IMR-90 (cell line): Measurements from ENCODE around the gene ROBO2. TPM values are rescaled to one million over a fixed set of nuclear protein-coding genes. Genes with fewer than 3 reads are reported as not detected.

Experiments used
- ATAC-seq: fragments of 200-7000 bp; cut with Tn5 transposase; 2 replicates; pipeline ENCODE4 v1.9.1; 2020; ENCODE audit warnings: low read depth, mild to moderate bottlenecking, moderate library complexity
- BruUV-seq: library from RNA; stranded (reverse); fragments of 400-500 nt; replicated peaks from 2 replicates; lab custom pipeline; 2021; lab: Mats Ljungman, UMichigan
- CTCF ChIA-PET: fragments of 300-600 bp; formaldehyde crosslinking; extraction: SDS; loops from one replicate; lab custom pipeline; 2021; ENCODE audit warnings: antibody characterized with exemption; lab: Yijun Ruan, JAX
- POLR2A ChIA-PET: fragments of 300-600 bp; sonication (Branson Sonifier 250); formaldehyde crosslinking; loops from one replicate; lab custom pipeline; 2022; ENCODE audit warnings: antibody characterized with exemption; ENCODE audit not compliant: unreplicated experiment; lab: Charles Lee
- DNase-seq: peaks from one replicate; pipeline ENCODE4 v3.0.0; 2013
- H2AFZ ChIP-seq: replicated peaks from 2 replicates; pipeline ENCODE3; 2013; ENCODE audit warnings: low read length, mild to moderate bottlenecking; ENCODE audit not compliant: poor library complexity
- H2AK5ac ChIP-seq: 2 replicates; pipeline ENCODE4 v1.6.1; 2013; ENCODE audit warnings: low read depth, low read length, inconsistent platforms
- H2AK9ac ChIP-seq: replicated peaks from 2 replicates; pipeline ENCODE3; 2013; ENCODE audit warnings: mild to moderate bottlenecking, low read depth, low read length, moderate library complexity; ENCODE audit not compliant: poor library complexity
- H2BK120ac ChIP-seq: 2 replicates; pipeline ENCODE4 v1.6.1; 2013; ENCODE audit warnings: low read depth, low read length, inconsistent platforms
- H2BK15ac ChIP-seq: 3 replicates; pipeline ENCODE4 v1.6.1; 2013; ENCODE audit warnings: low read depth, low read length, inconsistent platforms
- H2BK20ac ChIP-seq: 2 replicates; pipeline ENCODE4 v1.6.1; 2013; ENCODE audit warnings: low read depth, mild to moderate bottlenecking, inconsistent platforms, low read length, moderate library complexity
- H2BK5ac ChIP-seq: 2 replicates; pipeline ENCODE4 v1.6.1; 2013; ENCODE audit warnings: mild to moderate bottlenecking, low read depth, low read length, inconsistent platforms; ENCODE audit not compliant: poor library complexity, severe bottlenecking
- H3K14ac ChIP-seq: replicated peaks from 2 replicates; pipeline ENCODE4 v1.6.1; 2013; ENCODE audit warnings: low read depth, low read length, inconsistent platforms
- H3K18ac ChIP-seq: 2 replicates; pipeline ENCODE4 v1.6.1; 2013; ENCODE audit warnings: low read depth, low read length, control low read depth
- H3K23ac ChIP-seq: 2 replicates; pipeline ENCODE4 v1.6.1; 2013; ENCODE audit warnings: low read depth, low read length, inconsistent platforms
- H3K27ac ChIP-seq: 2 replicates; pipeline ENCODE4 v1.5.1; 2013; ENCODE audit warnings: mild to moderate bottlenecking, control low read depth, low read length; ENCODE audit not compliant: insufficient read depth
- H3K27me3 ChIP-seq: 2 replicates; pipeline ENCODE4 v1.6.1; 2013; ENCODE audit warnings: low read length; ENCODE audit not compliant: control insufficient read depth, insufficient read depth
- H3K36me3 ChIP-seq: 2 replicates; pipeline ENCODE4 v1.6.1; 2013; ENCODE audit warnings: low read length, mixed read lengths; ENCODE audit not compliant: control insufficient read depth, insufficient read depth
- H3K4ac ChIP-seq: 2 replicates; pipeline ENCODE4 v1.6.1; 2013; ENCODE audit warnings: low read depth, low read length, inconsistent platforms
- H3K4me1 ChIP-seq: 2 replicates; pipeline ENCODE4 v1.6.1; 2013; ENCODE audit warnings: low read length, mixed read lengths; ENCODE audit not compliant: control insufficient read depth, insufficient read depth
- H3K4me2 ChIP-seq: 2 replicates; pipeline ENCODE4 v1.6.1; 2013; ENCODE audit warnings: low read depth, mild to moderate bottlenecking, control low read depth, low read length, moderate library complexity
- H3K4me3 ChIP-seq: 2 replicates; pipeline ENCODE4 v1.5.1; 2013; ENCODE audit warnings: low read depth, mild to moderate bottlenecking, control low read depth, low read length, moderate library complexity; ENCODE audit not compliant: insufficient read depth
- H3K56ac ChIP-seq: 2 replicates; pipeline ENCODE4 v1.6.1; 2013; ENCODE audit warnings: low read length, inconsistent platforms; ENCODE audit not compliant: insufficient read depth; ENCODE audit errors: extremely low read depth
- H3K79me1 ChIP-seq, 2 experiments: 2 replicates each; pipeline ENCODE4 v1.6.1; 2013; ENCODE audit warnings: low read length in 2 of 2, inconsistent platforms in 1 of 2, low read depth in 1 of 2
- H3K9ac ChIP-seq: 2 replicates; pipeline ENCODE4 v1.6.1; 2013; ENCODE audit warnings: low read depth, low read length, control low read depth
- H3K9me1 ChIP-seq: 2 replicates; pipeline ENCODE4 v1.6.1; 2013; ENCODE audit warnings: low read length, inconsistent platforms; ENCODE audit not compliant: insufficient read depth
- H3K9me3 ChIP-seq: 2 replicates; pipeline ENCODE4 v1.6.1; 2013; ENCODE audit warnings: low read length; ENCODE audit not compliant: control insufficient read depth, insufficient read depth
- H4K20me1 ChIP-seq: 2 replicates; pipeline ENCODE4 v1.6.1; 2013; ENCODE audit warnings: low read length, inconsistent platforms; ENCODE audit not compliant: insufficient read depth
- H4K5ac ChIP-seq: 2 replicates; pipeline ENCODE4 v1.6.1; 2013; ENCODE audit warnings: mild to moderate bottlenecking, low read depth, low read length, control low read depth
- H4K8ac ChIP-seq, 2 experiments: 2 replicates each; pipeline ENCODE4 v1.6.1; 2013; ENCODE audit warnings: low read depth in 2 of 2, low read length in 2 of 2, control low read depth in 1 of 2, inconsistent platforms in 1 of 2
- H4K91ac ChIP-seq: 2 replicates; pipeline ENCODE4 v1.6.1; 2013; ENCODE audit warnings: low read depth, low read length, inconsistent platforms; ENCODE audit not compliant: insufficient read depth
- BHLHE40 ChIP-seq: fragments of 150-350 bp; IDR thresholded peaks from 2 replicates; pipeline ENCODE4 v1.6.1; 2016; ENCODE audit warnings: mild to moderate bottlenecking, low read depth, low read length
- CEBPB ChIP-seq: IDR thresholded peaks from 2 replicates; pipeline ENCODE4 v1.6.1; 2012; ENCODE audit warnings: low read depth, low read length, improper control_type of control experiment
- CHD1 ChIP-seq: IDR thresholded peaks from 2 replicates; pipeline ENCODE4 v1.6.1; 2012; ENCODE audit warnings: low read depth, low read length, improper control_type of control experiment
- CTCF ChIP-seq: conservative IDR thresholded peaks from 2 replicates; pipeline ENCODE4 v1.5.1; 2012; ENCODE audit warnings: mild to moderate bottlenecking, low read depth, low read length, improper control_type of control experiment
- ELK1 ChIP-seq: fragments of 150-350 bp; IDR thresholded peaks from 2 replicates; pipeline ENCODE4 v1.6.1; 2016; ENCODE audit warnings: low read depth, mild to moderate bottlenecking, low read length, moderate library complexity, borderline replicate concordance
- FOS ChIP-seq: fragments of 150-350 bp; IDR thresholded peaks from 2 replicates; pipeline ENCODE4 v1.6.1; 2016; ENCODE audit warnings: low read depth, low read length
- MAFK ChIP-seq: IDR thresholded peaks from 2 replicates; pipeline ENCODE4 v1.6.1; 2012; ENCODE audit warnings: low read depth, low read length, improper control_type of control experiment
- MAZ ChIP-seq: IDR thresholded peaks from 2 replicates; pipeline ENCODE4 v1.6.1; 2012; ENCODE audit warnings: low read depth, mild to moderate bottlenecking, low read length, improper control_type of control experiment, moderate library complexity, borderline replicate concordance
- MXI1 ChIP-seq: IDR thresholded peaks from 2 replicates; pipeline ENCODE4 v1.6.1; 2012; ENCODE audit warnings: low read depth, mild to moderate bottlenecking, low read length, moderate library complexity, borderline replicate concordance
- NFE2L2 ChIP-seq: fragments of 150-350 bp; IDR thresholded peaks from 2 replicates; pipeline ENCODE4 v1.6.1; 2016; ENCODE audit warnings: low read depth, mild to moderate bottlenecking, low read length
- POLR2A ChIP-seq: IDR thresholded peaks from 2 replicates; pipeline ENCODE4 v1.6.1; 2012; ENCODE audit warnings: mild to moderate bottlenecking, low read depth, low read length
- RAD21 ChIP-seq: IDR thresholded peaks from 2 replicates; pipeline ENCODE4 v1.6.1; 2012; ENCODE audit warnings: low read length, improper control_type of control experiment
- RCOR1 ChIP-seq: IDR thresholded peaks from 2 replicates; pipeline ENCODE4 v1.6.1; 2012; ENCODE audit warnings: mild to moderate bottlenecking, low read length, improper control_type of control experiment; ENCODE audit not compliant: insufficient replicate concordance
- RFX5 ChIP-seq: IDR thresholded peaks from 2 replicates; pipeline ENCODE4 v1.8.0; 2012; ENCODE audit warnings: low read depth, mild to moderate bottlenecking, low read length, moderate library complexity
- SMC3 ChIP-seq: fragments of 150-350 bp; IDR thresholded peaks from 2 replicates; pipeline ENCODE4 v1.6.1; 2016; ENCODE audit warnings: low read depth, mild to moderate bottlenecking, antibody characterized with exemption, low read length, moderate library complexity
- USF2 ChIP-seq: fragments of 150-350 bp; IDR thresholded peaks from 2 replicates; pipeline ENCODE4 v1.6.1; 2017; ENCODE audit warnings: mild to moderate bottlenecking, antibody characterized with exemption, low read length, low read depth
- WGBS, 2 experiments: methylation state at CpG; one replicate each; pipeline versions ENCODE4 v1.1.5 to v1.1.7; 2013; ENCODE audit warnings: missing lambda C conversion rate in 2 of 2; ENCODE audit not compliant: insufficient read length in 1 of 2; ENCODE audit errors: extremely low coverage in 2 of 2; 5-methylcytosine and 5-hydroxymethylcytosine counted together
- dilution Hi-C: fragments of 300-500 bp; cut with HindIII; formaldehyde crosslinking; loops from one replicate; pipeline ENCODE4 v1.14.3; 2018; ENCODE audit warnings: low sequenced_read_pairs; ENCODE audit not compliant: unreplicated experiment
- in situ Hi-C: fragments of 300-500 bp; cut with MboI; formaldehyde crosslinking; loops from 3 replicates; pipeline ENCODE4 v1.14.3; 2019; ENCODE audit warnings: low sequenced_read_pairs, inconsistent platforms, mixed read lengths
- intact Hi-C: fragments of 100-400 bp; cut with micrococcal nuclease; formaldehyde crosslinking; loops from 2 replicates; pipeline ENCODE4 v1.10.0; 2022
- polyA plus RNA-seq, 3 experiments: library from polyadenylated mRNA; depleted of rRNA; stranded (reverse); fragments of >200 nt; gene quantifications; 2 replicates each; pipeline ENCODE4 v1.2.3, GENCODE V29; 2012; ENCODE audit warnings: low replicate concordance in 1 of 3
- total RNA-seq: library from RNA; depleted of rRNA; stranded (reverse); fragments of >200 nt; gene quantifications from 2 replicates; pipeline ENCODE4 v1.2.3, GENCODE V29; 2012

The ROBO2 gene
- total and polyA plus RNA-seq, 2 of the 4 experiments (the other 2 are of a cell fraction) = 9.3 to 14.5 TPM

- no peak overlapping the region for H3K18ac ChIP-seq
- H3K27ac ChIP-seq = no peak overlapping the region
- BruUV-seq = no TSS peak
- dilution Hi-C loops = no loop called here
- no peak overlapping the region for H2AK5ac ChIP-seq
- no peak for DNase-seq
- ChIA-PET POLR2A (no interaction called here), CTCF (no interaction called here)
- no peak overlapping the region for H3K4me3 ChIP-seq
- H2BK5ac ChIP-seq = no peak overlapping the region
- intact Hi-C loops = no loop called here
- in situ Hi-C loops = no loop called here
- H4K8ac ChIP-seq = no peak overlapping the region
- no peak overlapping the region for H2BK20ac ChIP-seq
- H3K36me3 ChIP-seq = no peaks in the 10 kb centered on the region
- no peaks in the 10 kb centered on the region for H3K79me1 ChIP-seq
- no peak overlapping the region for H2AFZ ChIP-seq
- peaks cover 2% of the 10 kb centered on the region; the same call in 1 of the 2 replicates for H3K9me3 ChIP-seq
- no peak for TF ChIP-seq NFE2L2
- no peak for TF ChIP-seq MAZ
- TF ChIP-seq SMC3 = no peak
- TF ChIP-seq RCOR1 = no peak
- no peak for TF ChIP-seq POLR2A
- no peak for TF ChIP-seq CTCF
- TF ChIP-seq ELK1 = no peak
- no peak for TF ChIP-seq USF2
- no peak for TF ChIP-seq FOS
- no peak for TF ChIP-seq RFX5
- no peak for TF ChIP-seq CHD1
- no peak for TF ChIP-seq RAD21
- TF ChIP-seq BHLHE40 = no peak
- no peak for TF ChIP-seq MAFK
- no peak for TF ChIP-seq CEBPB
- no peak for TF ChIP-seq MXI1
- no peak overlapping the region for H3K9ac ChIP-seq
- no peak for ATAC-seq
- no peak overlapping the region for H4K91ac ChIP-seq
- no peak overlapping the region for H4K5ac ChIP-seq
- no peaks in the 10 kb centered on the region for H4K20me1 ChIP-seq
- no peaks in the 10 kb centered on the region for H3K27me3 ChIP-seq
- no peak overlapping the region for H3K56ac ChIP-seq
- no peak overlapping the region for H2BK15ac ChIP-seq
- H2BK120ac ChIP-seq = no peak overlapping the region
- no peak overlapping the region for H2AK9ac ChIP-seq
- no peak overlapping the region for H3K4ac ChIP-seq
- H3K4me2 ChIP-seq = no peak overlapping the region
- no peak overlapping the region for H3K14ac ChIP-seq
- H3K23ac ChIP-seq = no peak overlapping the region
- WGBS, 2 experiments = 68% methylated on average over 4 of the region's 7 CpGs; no CpG with 5 or more reads in 1 of the 2 experiments
- no peaks in the 10 kb centered on the region for H3K9me1 ChIP-seq
- no peaks in the 10 kb centered on the region for H3K4me1 ChIP-seq
Measured at GRCh38 chr3:77236118-77236517, 196.2 kb downstream of the ROBO2 start.
